Calu3 (cell line): ENCODE results near the gene WNK2. TPM values are rescaled to one million over a fixed set of nuclear protein-coding genes. Genes with fewer than 3 reads are reported as not detected.
"Not testable (repeated sequence)": the region's sequence is repeated elsewhere in the genome, so short reads cannot be mapped to it uniquely, and the experiment has no call there.

Experiments used
- BruUV-seq: library from RNA; stranded (reverse); fragments of 400-500 nt; replicated peaks from 2 replicates; lab custom pipeline; 2021; lab: Mats Ljungman, UMichigan
- CTCF ChIA-PET: fragments of 300-600 bp; sonication (Branson Sonifier 250); formaldehyde crosslinking; loops from one replicate; lab custom pipeline; 2022; ENCODE audit warnings: antibody characterized with exemption; lab: Charles Lee
- DNase-seq: peaks from one replicate; pipeline ENCODE4 v3.0.0; 2022
- H3K27ac Mint-ChIP-seq: one replicate; pipeline ENCODE4 v1.8.0; 2022; ENCODE audit warnings: mixed read lengths; ENCODE audit not compliant: unreplicated experiment
- H3K27me3 Mint-ChIP-seq: one replicate; pipeline ENCODE4 v1.8.0; 2022; ENCODE audit warnings: mixed read lengths; ENCODE audit not compliant: unreplicated experiment
- H3K36me3 Mint-ChIP-seq: one replicate; pipeline ENCODE4 v1.8.0; 2022; ENCODE audit warnings: mild to moderate bottlenecking, moderate library complexity, mixed read lengths; ENCODE audit not compliant: insufficient read depth, unreplicated experiment
- H3K4me1 Mint-ChIP-seq: one replicate; pipeline ENCODE4 v1.8.0; 2022; ENCODE audit warnings: mild to moderate bottlenecking, low read depth, mixed read lengths; ENCODE audit not compliant: unreplicated experiment
- H3K4me3 Mint-ChIP-seq: one replicate; pipeline ENCODE4 v1.8.0; 2022; ENCODE audit warnings: mild to moderate bottlenecking, low read depth, moderate library complexity, mixed read lengths; ENCODE audit not compliant: unreplicated experiment
- H3K9me3 Mint-ChIP-seq: one replicate; pipeline ENCODE4 v1.8.0; 2022; ENCODE audit warnings: low read depth, mixed read lengths; ENCODE audit not compliant: unreplicated experiment
- intact Hi-C: fragments of 100-400 bp; cut with micrococcal nuclease; formaldehyde crosslinking; loops from one replicate; pipeline ENCODE4 v1.10.0; 2022; ENCODE audit not compliant: unreplicated experiment
- total RNA-seq: library from RNA; stranded (reverse); gene quantifications from 2 replicates; pipeline ENCODE4 v1.2.3, GENCODE V29; 2022
- TF ChIP-seq, protein P1 (sequence below): fragments of 200-600 bp; IDR thresholded peaks from one replicate; pipeline ENCODE4 v1.8.0; 2022; ENCODE audit warnings: antibody characterized with exemption; ENCODE audit not compliant: unreplicated experiment

The WNK2 gene
- total RNA-seq, 1 experiment from 2014 or later, result 85.7 TPM

DNA sequence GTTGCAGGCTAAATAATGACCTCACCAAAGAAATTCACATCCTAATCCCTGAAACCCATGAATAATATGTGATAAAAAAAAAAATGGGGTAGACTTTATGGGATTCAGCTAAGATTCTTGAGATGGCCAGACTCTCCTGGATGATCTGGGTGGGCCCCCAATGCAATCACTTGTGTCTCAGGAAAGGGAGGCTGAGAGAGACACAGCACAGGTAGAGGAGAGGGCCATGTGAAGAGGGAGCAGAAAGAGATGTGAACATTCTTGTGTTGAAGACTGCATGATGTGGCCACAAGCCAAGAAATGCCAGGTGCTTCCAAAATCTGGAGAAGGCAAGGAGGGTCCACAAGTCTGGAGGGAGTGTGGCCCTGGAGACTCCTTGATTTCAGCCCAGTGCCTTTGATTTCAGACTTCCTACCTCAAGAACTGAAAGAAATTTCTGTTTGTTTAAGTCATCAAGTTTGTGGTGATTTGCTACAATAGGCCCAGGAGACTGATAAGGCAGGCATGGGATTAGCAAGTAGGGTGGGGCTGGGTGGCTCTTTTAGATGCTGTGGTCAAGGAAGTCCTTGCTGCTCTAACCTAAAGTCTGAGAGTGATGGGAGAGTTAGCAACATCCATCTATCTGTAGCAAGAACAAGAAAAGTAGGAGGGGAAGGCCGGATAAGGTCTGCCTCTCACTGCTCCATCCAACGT, 180.9 kb downstream of the WNK2 start:
- Mint-ChIP-seq H3K27ac (no peak overlapping the region), H3K4me3 (no peak overlapping the region), H3K4me1 (no peaks in the 10 kb centered on the region), H3K36me3 (no peaks in the 10 kb centered on the region), H3K27me3 (peaks cover 19% of the 10 kb centered on the region), H3K9me3 (peaks cover 3% of the 10 kb centered on the region)
- TF ChIP-seq, protein P1, sequence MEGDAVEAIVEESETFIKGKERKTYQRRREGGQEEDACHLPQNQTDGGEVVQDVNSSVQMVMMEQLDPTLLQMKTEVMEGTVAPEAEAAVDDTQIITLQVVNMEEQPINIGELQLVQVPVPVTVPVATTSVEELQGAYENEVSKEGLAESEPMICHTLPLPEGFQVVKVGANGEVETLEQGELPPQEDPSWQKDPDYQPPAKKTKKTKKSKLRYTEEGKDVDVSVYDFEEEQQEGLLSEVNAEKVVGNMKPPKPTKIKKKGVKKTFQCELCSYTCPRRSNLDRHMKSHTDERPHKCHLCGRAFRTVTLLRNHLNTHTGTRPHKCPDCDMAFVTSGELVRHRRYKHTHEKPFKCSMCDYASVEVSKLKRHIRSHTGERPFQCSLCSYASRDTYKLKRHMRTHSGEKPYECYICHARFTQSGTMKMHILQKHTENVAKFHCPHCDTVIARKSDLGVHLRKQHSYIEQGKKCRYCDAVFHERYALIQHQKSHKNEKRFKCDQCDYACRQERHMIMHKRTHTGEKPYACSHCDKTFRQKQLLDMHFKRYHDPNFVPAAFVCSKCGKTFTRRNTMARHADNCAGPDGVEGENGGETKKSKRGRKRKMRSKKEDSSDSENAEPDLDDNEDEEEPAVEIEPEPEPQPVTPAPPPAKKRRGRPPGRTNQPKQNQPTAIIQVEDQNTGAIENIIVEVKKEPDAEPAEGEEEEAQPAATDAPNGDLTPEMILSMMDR, result no peak
- no peak for DNase-seq
- BruUV-seq, result no TSS peak
- intact Hi-C loops, result no loop called here
- CTCF ChIA-PET, result interaction anchor here (0.8 kb wide), 1 partner anchor 20 kb away, joined by 5 read pairs; no protein-coding TSS in a partner anchor

DNA sequence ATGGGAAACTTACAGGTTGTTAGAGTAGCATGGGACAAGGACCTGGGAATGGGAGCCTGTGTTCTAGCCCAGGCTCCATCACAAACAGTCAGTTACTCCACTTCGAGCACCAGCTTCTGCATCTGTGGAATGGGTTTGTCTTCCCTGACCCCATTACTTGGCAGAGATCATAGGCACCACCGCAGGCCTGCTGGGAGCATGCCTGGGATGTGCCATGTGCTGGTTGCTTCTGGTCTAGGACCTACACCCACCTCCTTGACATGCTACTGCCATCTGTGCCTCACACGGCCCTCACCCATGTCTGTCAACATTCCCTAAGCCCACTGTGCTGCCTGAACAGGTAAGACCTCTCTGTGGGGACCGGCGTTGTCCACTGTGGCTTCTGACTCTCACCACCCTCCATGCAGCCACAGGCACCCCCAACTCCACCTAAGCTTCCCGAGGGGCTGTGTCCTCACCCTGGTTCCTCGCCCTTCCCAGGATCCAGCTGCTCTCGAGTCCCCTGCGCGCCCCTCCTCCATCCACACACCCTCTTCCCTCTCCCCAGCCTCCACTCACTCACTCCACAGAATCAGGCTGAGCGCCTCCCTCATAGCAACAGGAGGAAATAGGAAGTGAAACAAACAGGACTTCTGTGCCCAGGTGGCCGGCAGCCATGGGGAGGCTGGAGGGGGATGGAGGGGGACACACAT, 181.6 kb downstream of the WNK2 start:
- no peak for DNase-seq
- CTCF ChIA-PET, result no interaction called here
- Mint-ChIP-seq H3K27ac (no peak overlapping the region), H3K4me1 (no peaks in the 10 kb centered on the region), H3K36me3 (no peaks in the 10 kb centered on the region), H3K9me3 (peaks cover 3% of the 10 kb centered on the region), H3K4me3 (no peak overlapping the region), H3K27me3 (peaks cover 26% of the 10 kb centered on the region)
- intact Hi-C loops, result no loop called here
- BruUV-seq, result no TSS peak
- TF ChIP-seq, protein P1, result no peak

DNA sequence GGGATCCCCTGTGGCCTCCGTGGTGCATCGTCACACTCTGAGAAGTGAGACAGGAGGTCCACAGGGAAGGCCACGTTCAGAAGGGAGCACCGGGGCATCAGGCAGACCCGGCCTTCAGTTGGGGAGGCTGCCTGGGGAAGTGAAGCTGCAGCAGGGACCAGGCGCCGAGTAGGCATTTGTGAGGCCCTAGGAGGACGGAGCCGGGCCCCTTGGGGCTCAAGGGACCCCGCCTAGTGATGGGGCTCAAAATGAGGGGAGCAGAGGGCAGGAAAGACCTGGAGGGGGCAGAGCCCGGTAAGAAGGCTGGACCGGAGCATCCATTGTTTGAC, 182.1 kb downstream of the WNK2 start:
- CTCF ChIA-PET, result no interaction called here
- DNase-seq, result no peak
- Mint-ChIP-seq H3K4me3 (no peak overlapping the region), H3K36me3 (no peaks in the 10 kb centered on the region), H3K9me3 (peaks cover 4% of the 10 kb centered on the region), H3K4me1 (no peaks in the 10 kb centered on the region), H3K27ac (no peak overlapping the region), H3K27me3 (peaks cover 29% of the 10 kb centered on the region)
- BruUV-seq, result no TSS peak
- TF ChIP-seq, protein P1, result no peak
- intact Hi-C loops, result no loop called here

DNA sequence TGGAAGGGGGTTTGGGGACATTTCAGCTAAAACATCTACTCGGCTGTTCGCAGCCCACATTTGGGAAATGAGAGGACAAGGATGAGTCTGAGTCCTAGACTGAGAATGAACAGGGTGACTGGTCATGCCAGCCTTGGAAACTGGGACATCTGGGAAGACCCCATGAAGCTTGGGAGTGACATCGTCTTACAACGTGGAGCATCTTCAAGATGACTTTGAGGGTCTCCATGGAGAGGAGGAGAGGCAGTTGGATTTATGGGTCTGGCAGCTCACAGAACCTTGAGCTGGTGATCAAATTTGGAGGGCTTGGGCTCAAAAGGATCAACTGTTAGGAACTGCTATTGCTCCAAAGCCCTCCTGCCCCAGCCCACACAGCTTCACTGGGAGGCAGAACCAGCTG, 182.5 kb downstream of the WNK2 start:
- H3K4me3 Mint-ChIP-seq, H3K27ac Mint-ChIP-seq, H3K4me1 Mint-ChIP-seq, H3K9me3 Mint-ChIP-seq, H3K36me3 Mint-ChIP-seq, DNase-seq, intact Hi-C loops, CTCF ChIA-PET, BruUV-seq: not testable (repeated sequence)
- peaks cover 29% of the 10 kb centered on the region for H3K27me3 Mint-ChIP-seq

DNA sequence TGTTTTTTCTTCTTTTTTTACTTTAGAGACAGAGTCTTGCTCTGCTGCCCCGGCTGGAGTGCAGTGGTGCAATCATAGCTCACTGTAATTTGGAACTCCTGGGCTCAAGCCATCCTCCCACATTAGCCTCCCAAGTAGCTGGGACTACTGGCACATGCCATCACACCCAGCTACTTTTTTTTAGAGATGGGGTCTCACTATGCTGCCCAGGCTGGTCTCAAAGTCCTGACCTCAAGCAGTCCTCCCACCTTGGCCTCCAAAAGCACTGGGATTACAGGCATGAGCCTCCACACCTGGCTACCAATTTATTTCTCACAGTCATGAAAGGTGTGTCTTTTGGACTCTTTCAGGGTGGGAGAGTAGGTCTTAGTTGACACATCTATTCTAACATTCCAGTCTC, 184.5 kb downstream of the WNK2 start:
- TF ChIP-seq, protein P1, result no peak
- DNase-seq, result no peak
- BruUV-seq, result no TSS peak
- CTCF ChIA-PET, result no interaction called here
- H3K4me3 Mint-ChIP-seq, result no peak overlapping the region
- intact Hi-C loops, result no loop called here
- H3K36me3 Mint-ChIP-seq, result no peaks in the 10 kb centered on the region
- no peaks in the 10 kb centered on the region for H3K4me1 Mint-ChIP-seq
- H3K27ac Mint-ChIP-seq, result no peak overlapping the region
- H3K27me3 Mint-ChIP-seq, result peaks cover 29% of the 10 kb centered on the region
- H3K9me3 Mint-ChIP-seq, result peaks cover 5% of the 10 kb centered on the region
